Measurements from ENCODE around the gene ERF. TPM values are rescaled to one million over a fixed set of nuclear protein-coding genes. Genes with fewer than 3 reads are reported as not detected.

Gene ERF
- total RNA-seq, 2 donors from 2014 or later: 10.6 to 31.6 TPM

DNA sequence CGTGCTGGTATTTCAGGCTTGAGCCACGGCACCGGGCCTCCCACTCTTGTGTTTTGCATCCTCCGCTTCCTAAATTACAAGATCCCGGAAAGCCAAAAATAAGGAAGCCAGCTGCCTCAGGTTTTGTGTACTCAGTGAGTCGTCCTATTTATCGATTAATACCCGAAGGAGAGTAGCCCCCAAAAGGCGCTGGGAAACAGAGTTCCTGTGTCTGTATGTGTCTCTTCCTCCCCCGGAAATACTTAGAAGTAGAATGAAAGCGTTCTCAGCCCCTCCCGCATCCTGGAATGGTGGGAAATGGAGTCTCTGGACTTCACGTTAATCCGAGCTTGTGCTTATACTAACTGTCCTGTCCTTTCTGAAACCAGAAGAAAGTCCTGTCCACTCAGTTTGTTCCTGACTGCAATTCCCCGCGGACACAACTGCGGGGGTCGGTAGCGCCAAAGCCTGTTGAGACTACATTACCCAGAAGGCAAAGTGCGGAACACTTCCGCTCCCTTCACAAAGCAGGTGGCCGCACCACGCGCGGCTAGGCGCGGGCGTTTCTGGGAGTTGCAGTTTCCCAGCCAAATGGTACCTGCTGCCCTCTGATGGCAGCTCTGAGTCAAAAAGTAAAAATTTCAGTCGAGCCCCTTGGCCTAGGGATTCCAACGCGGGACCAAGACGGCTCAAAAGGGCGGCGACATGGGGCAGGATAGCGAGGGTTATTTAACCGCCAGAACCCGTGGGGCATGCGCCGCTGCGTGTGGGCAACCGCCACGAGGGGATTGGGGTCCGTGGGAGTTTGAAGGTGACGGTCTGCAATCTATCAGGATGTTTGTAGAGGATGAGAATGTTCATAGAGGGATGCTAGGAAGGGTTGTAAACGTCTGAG is 10.3 kb downstream of the ERF start:
- DNase-seq: peak; percentile 90 to 93 (median 91)
- H3K9me3 ChIP-seq: no peaks in the 10 kb centered on the region
- ATAC-seq: peak; percentile 39
- TF ChIP-seq, protein P1, sequence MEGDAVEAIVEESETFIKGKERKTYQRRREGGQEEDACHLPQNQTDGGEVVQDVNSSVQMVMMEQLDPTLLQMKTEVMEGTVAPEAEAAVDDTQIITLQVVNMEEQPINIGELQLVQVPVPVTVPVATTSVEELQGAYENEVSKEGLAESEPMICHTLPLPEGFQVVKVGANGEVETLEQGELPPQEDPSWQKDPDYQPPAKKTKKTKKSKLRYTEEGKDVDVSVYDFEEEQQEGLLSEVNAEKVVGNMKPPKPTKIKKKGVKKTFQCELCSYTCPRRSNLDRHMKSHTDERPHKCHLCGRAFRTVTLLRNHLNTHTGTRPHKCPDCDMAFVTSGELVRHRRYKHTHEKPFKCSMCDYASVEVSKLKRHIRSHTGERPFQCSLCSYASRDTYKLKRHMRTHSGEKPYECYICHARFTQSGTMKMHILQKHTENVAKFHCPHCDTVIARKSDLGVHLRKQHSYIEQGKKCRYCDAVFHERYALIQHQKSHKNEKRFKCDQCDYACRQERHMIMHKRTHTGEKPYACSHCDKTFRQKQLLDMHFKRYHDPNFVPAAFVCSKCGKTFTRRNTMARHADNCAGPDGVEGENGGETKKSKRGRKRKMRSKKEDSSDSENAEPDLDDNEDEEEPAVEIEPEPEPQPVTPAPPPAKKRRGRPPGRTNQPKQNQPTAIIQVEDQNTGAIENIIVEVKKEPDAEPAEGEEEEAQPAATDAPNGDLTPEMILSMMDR (IDR thresholded peaks at IDR 0.05): peak; percentile 36 to 80 (median 64)
- peak; percentile 9 to 82 (median 72) for TF ChIP-seq POLR2A (IDR thresholded peaks at IDR 0.05)
- intact Hi-C loops (cut with DNase I): loop anchor here (5.0 kb wide), 1 partner anchor 48 kb away; no protein-coding TSS in a partner anchor
- H3K4me1 ChIP-seq: peaks cover 50% of the 10 kb centered on the region
- H3K36me3 ChIP-seq (replicated peaks in 1 of 2; ENCODE audit: insufficient read depth in 1 of 2, low read depth in 2 of 2): peaks cover 0 to 9% of the 10 kb centered on the region in 2 donors
- peak overlapping the region; percentile 2 to 26 for H3K4me3 ChIP-seq
- no peaks in the 10 kb centered on the region for H3K27me3 ChIP-seq
- peak overlapping the region; percentile 72 to 94 (median 83) for H3K27ac ChIP-seq
- 2 to 3% methylated on average over 20 to 45 of the region's 45 CpGs for WGBS, 2 donors

DNA sequence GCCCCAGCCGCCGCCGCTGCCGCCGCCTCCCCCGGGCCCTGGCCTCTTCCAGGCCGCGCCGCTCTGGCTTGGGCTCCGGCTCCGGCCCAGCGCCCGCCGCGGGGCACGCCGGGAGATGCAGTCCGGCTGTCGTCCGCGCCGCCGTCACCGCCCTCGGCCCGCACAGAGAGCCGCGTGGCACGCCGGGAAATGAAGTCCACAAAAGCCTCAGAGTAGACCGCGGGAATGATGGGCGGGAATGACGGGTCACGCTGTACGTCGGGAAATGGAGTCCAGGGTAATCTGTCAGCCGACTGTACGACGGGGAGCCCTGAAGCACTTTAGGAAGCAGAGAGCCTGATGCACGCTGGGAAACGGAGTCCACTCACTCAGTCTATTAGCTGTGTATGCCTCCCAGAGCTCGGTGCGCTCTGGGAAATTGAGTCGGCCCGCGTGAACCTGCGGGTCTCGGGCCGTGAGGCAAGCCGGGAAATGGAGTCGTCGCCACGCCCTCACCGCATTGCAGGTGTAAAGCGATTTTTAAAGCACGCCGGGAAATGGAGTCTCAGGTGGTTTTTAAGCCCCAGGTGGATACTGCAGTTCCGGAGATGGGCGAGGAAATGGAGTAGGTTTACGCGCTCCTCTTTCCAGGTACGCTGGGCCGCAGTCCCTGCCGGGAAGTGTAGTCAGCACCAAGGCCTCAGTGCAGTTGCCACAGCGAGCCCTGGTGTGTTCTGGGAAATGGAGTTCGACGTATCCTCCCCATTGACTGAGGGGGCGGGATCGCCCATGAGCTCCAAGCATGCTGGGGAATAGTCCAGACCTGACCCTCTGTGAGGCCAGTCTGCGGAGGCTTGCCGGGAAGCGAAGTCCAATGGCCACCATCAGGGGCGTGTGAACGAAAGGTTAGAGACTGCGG is 12.2 kb downstream of the ERF start, which contains the start of gene GSK3A:
Gene GSK3A, minus strand, starts transcription at position 91 of the 898 bp plus-strand sequence. CDS start 137 bp downstream, outside the sequence.
- peak; percentile 98 to 99 (median 98) for DNase-seq

DNA sequence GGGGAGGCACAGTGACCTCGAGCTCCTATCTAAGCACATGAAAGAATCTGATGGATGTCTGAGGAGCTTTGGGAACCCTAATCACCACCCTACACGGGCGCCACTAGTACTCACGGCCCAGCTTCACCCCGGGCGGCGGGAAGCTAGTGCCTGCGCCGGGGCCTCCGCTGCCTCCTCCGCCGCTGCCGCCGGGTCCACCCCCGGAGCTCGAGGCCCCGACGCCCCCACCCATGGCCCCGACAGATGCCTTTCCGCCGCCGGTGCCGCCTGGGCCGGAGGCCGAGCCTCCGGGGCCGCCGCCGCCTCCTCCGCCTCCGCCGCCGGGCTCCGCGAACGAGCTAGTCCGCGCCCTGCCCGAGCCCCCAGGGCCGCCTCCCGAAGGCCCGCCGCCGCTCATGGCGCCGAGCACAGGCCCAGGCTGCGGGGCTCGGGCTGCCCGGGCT is 12.8 kb downstream of the ERF start:
- no peaks in the 10 kb centered on the region for H3K9me3 ChIP-seq
- H3K4me3 ChIP-seq: peak overlapping the region; percentile 63 to 76
- no peaks in the 10 kb centered on the region for H3K27me3 ChIP-seq
- H3K4me1 ChIP-seq: peaks cover 55% of the 10 kb centered on the region
- intact Hi-C loops (cut with DNase I): no loop called here
- 0 to 1% methylated on average over 15 to 16 of the region's 49 CpGs for WGBS, 2 donors
- TF ChIP-seq, protein P1 (IDR thresholded peaks at IDR 0.05): no peak
- no peak for TF ChIP-seq POLR2A (IDR thresholded peaks at IDR 0.05)
- peak overlapping the region; percentile 76 to 94 (median 84) for H3K27ac ChIP-seq
- DNase-seq: peak in 1 of 4 donors; percentile 27
- no peaks in the 10 kb centered on the region for H3K36me3 ChIP-seq (replicated peaks in 1 of 2; ENCODE audit: insufficient read depth in 1 of 2, low read depth in 2 of 2)
- no peak for ATAC-seq

More for the DNA sequence above, 12.2 kb downstream of the ERF start, which contains the start of gene GSK3A:
- H3K9me3 ChIP-seq: no peaks in the 10 kb centered on the region
- H3K4me3 ChIP-seq: peak within 1 kb of the TSS; percentile 63 to 76
- no peaks in the 10 kb centered on the region for H3K27me3 ChIP-seq
- TF ChIP-seq, protein P1 (IDR thresholded peaks at IDR 0.05): peak in 2 of 7 experiments; percentile 19 to 22
- TF ChIP-seq POLR2A (IDR thresholded peaks at IDR 0.05): peak; percentile 92 to 99 (median 98)
- H3K4me1 ChIP-seq: peaks cover 55% of the 10 kb centered on the region
- H3K36me3 ChIP-seq (replicated peaks in 1 of 2; ENCODE audit: insufficient read depth in 1 of 2, low read depth in 2 of 2): no peaks in the 10 kb centered on the region
- peak; percentile 79 for ATAC-seq
- 0 to 1% methylated on average over 33 to 71 of the region's 76 CpGs for WGBS, 2 donors
- intact Hi-C loops (cut with DNase I): no loop called here
- peak within 1 kb of the TSS; percentile 76 to 94 (median 84) for H3K27ac ChIP-seq

DNA sequence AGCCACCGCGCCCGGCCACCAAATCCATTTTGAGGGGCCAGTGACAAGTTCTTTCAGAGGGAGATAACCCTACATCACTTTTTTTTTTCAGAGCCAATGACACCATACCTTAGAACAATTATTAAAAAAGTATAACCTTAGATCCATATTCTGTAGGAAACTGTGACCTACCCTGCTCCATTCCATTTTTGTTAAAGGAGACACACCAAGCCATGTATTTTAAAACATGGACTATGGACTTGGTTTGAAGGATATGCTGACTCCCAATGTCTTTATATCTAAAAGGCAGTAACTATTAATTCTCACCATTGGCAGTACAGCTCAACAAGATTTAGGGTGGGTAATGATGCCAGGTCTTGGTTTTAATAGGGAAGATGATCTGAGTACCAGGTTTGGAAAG is 13.6 kb downstream of the ERF start:
- DNase-seq: no peak
- Histone ChIP-seq H3K27ac (peak overlapping the region in 1 of 4 donors; percentile 76), H3K36me3 (replicated peaks in 1 of 2; ENCODE audit: insufficient read depth in 1 of 2, low read depth in 2 of 2) (peaks cover 0 to 3% of the 10 kb centered on the region in 2 donors), H3K27me3 (no peaks in the 10 kb centered on the region), H3K4me1 (peaks cover 48% of the 10 kb centered on the region), H3K9me3 (no peaks in the 10 kb centered on the region), H3K4me3 (peak overlapping the region in 1 of 2 donors; percentile 63)
- no peak for ATAC-seq
- intact Hi-C loops (cut with DNase I): no loop called here
- WGBS, 2 donors: 94 to 100% methylated on average over 3 of the region's 3 CpGs
- no peak for TF ChIP-seq POLR2A (IDR thresholded peaks at IDR 0.05)
- TF ChIP-seq, protein P1 (IDR thresholded peaks at IDR 0.05): no peak
